NCI-H82 (cell line): Measurements from ENCODE around the gene PTPRF.

Experiments used
- DNase-seq: peaks from one replicate; lab custom pipeline; 2025; lab: John Stamatoyannopoulos, UW

Gene PTPRF

GRCh38 chr1:43512681-43513080 lies 18.0 kb upstream of the PTPRF start:
- DNase-seq = no peak

DNA sequence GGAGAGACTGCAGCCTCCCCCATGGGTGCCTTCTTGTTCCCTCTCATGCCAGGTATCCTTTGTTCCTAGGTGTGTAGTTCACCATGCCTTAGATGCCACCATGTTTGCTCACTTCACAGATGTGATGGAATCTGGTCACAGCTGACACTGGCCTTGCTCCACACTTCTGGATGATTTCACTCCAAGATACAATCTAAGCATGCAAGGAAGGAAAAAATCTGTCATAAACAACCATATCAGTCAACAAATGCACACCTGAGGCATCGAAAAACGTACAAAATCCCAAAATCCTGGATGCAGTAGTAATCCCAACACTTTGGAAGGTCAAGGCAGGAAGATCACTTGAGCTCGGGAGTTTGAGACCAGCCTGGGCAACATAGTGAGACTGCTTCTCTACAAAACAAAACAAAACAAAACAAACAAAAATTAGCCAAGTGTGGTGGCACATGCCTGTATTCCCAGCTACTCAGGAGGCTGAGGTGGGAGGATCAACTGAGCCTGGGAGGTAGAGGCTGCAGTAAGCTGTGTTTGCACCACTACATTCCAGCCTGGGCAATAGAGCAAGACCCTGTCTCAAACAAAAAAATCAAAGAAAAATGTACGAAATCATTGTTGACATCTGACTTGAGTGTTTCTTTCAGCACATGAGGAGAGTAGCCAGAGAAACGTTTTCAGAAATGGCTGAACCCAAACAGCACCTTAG lies 17.1 kb upstream of the PTPRF start:
- no peak for DNase-seq

DNA sequence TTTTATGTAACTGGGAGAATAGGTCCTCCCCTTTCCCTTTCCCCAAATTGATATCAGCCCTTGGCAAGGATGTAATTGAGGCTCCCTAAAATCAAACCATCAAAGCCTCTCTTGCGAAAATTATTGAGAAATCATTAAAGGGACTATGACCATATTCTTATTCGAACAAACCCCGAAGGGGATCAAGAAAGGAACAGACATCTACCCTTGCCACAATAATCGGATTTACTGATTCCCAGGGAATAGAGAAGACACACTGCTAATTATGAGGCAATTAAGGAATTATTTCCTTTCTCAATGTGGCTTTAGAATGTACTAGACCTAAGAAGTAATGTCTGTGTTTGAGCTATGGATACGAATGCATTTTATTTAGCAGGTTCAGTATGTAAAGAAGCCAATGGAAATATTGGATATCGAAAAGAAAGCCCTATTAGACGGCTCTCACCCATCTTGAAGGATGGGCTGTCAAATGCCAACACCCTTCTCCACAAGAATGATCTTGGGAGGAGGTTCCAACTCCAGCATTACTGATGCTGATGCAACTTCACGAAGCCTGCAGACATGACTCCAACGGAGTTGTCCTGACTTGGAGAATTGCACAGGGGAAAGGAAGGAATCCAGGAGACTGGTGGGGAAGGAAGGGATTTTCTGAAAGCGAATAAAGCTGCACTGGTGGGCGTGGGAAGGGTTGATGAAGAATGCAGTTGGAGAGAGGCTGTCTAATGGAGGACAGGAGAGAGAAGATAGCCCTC lies 11.6 kb upstream of the PTPRF start:
- DNase-seq = peak; percentile 91

DNA sequence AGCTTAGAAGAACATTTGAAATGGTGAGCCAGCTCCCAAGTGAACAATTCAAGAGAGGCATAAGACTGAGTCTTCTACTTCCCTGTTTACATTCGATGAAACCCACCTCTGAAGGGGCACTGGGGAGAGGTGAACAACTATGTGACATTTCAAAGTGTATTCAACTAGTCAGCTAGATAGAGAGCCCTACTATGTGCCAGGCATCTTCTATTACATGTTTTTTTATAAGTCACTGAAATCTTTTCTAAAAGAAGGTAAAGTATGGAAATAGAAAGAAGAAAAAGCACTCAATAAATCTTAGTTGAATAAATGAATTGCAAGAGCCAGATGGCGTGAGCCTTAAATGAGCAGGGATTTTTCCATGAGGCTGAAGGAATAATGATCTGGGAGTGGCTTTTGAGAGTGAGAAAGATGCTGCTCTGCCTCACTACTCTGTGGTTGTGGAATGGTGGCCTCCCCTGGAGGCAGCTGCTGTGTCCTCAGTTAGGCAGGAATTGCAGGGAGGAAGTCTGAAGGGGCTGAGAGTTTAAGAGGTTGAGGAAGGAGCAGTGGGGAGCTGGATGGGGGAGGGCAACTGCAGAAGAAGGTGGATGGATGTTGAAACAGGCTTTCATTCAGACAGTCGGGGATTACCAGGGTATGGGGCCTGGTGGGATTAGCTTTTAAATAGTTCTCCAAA lies 10.4 kb upstream of the PTPRF start:
- peak; percentile 93 for DNase-seq

GRCh38 chr1:43521078-43521477 lies 9.6 kb upstream of the PTPRF start:
- no peak for DNase-seq

GRCh38 chr1:43521756-43522155 lies 8.9 kb upstream of the PTPRF start:
- DNase-seq = no peak

DNA sequence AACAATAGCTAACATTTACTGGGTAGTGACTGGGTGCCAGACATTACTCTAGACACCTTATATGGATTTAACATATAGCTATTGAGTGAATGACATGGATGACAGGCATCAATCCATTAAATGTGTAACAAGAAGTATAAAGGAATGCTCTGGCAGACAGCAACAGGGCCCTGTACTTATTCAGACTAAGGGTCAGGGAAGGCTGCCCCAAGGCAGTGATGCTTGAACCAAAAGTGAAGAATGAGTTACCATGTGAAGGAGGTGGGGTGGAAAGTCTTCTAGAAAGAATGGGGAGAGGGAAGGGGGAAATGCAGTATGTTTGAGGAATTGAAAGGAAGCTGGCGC lies 8.3 kb upstream of the PTPRF start:
- DNase-seq = no peak

GRCh38 chr1:43522776-43523480 lies 7.8 kb upstream of the PTPRF start:
- peak; percentile 87 for DNase-seq

GRCh38 chr1:43524804-43525203 lies 5.9 kb upstream of the PTPRF start:
- DNase-seq = peak; percentile 70

- no peak for DNase-seq
Observed at GRCh38 chr1:43526002-43526401, 4.7 kb upstream of the PTPRF start.

- no peak for DNase-seq
Observed at GRCh38 chr1:43527111-43527878, 3.4 kb upstream of the PTPRF start.

DNA sequence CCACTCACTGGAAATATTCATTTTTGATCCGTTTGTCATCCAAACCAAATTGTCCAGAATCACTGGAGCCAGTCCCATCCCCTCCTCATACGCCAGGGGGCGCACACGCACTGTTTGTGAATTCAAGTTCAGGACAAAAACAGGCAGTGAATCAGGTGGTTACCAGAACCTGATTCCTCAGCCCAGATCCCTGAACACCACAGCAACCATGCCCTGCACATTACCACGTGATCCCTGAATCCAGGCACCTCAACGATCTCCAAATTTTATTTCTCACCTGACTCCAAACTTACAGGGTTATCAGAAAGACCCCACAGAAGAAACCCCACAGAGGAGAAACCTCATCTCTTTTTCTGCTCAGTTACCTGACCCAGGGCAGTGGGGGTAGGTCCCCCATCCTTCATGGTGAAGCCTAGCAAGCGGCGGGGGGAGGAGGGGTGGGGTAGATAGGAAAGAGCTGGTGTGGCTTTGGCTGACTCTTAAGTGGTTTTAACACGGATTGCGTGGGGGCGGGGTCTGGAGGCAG lies 1.4 kb upstream of the PTPRF start:
- DNase-seq = peak; percentile 94

DNA sequence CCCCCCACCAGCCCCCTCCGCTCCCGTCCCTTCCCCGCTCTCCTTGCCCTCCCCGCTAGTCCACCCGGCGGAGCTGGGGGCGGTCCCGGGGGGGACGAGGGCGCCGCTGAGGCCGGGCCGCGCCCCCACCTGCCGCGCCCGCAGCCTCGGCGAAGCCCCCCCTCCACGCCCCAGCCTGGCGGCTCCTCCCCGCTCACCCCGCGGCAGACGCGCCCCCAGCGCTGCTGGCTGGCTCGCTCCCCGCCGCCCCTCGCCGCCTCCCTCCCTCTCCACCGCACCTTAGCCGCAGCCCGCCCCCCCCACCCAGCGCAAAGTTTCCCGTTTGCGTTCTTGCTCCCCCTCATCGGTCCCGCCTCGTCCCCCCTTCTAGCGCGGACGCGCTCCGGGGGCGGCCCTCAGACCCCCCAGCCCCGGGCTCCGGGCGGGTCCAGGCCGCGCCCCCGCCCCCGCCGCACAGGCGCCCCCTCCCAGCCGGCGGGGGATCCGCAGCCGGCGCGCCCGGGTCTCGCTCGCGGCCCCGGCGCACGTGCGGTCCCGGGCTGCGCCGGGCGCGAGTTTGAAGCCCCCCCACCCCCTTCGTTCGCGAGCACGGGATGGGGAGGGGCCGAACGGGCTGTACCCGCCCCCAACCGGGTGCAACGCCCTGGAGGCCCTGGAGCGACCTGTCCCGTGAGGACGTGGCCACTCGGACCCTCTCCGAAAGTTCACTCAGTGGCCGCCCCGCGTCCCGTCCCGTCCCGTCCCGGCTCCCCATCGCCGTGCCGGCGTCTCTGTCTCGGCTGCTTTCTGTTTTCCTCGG lies 623 bp downstream of the PTPRF start:
- peak; percentile 74 for DNase-seq

GRCh38 chr1:43531906-43532584 lies 1.4 kb downstream of the PTPRF start:
- peak; percentile 66 for DNase-seq

GRCh38 chr1:43532716-43533115 lies 2.0 kb downstream of the PTPRF start:
- DNase-seq = no peak

DNA sequence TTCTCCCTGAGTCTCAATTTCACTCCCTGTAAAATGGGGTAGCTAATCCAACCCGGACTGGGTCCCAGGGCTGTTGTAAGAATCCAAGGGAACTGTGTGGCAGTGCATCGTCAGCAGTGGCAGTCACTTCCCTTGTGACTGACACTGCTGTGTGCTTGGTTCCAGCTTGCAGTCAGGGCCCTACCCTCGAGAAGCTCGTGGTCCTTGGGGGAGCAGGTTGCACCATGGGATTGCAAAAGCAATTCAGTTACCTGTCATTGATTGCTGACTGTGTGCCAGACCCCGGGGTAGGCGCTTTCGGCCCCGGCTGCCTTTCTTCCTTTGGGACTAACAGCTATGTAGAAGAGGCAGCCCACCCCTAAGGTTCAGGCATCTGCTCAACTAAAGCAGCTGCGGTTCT lies 2.9 kb downstream of the PTPRF start:
- no peak for DNase-seq

DNA sequence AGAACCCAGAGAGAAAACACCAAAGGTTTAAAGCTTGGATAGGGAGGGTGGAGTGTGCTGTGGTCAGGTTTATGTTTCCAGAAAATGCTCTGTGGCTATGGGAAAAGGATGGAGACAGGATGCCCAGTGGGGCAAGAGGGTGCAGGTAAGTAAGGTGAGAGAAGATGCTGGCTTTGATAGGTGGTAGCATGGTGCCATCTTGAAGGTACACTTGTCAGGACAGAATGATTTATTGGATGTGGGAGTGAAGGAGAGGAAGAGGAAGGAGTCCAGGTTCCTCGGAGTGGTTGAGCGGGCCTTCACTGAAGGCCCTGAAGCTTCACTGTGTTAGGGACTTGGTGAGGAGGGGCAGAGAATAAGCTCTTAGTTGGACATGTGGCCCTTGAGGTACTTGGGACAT lies 3.6 kb downstream of the PTPRF start:
- no peak for DNase-seq

GRCh38 chr1:43536196-43536863 lies 5.6 kb downstream of the PTPRF start:
- no peak for DNase-seq

DNA sequence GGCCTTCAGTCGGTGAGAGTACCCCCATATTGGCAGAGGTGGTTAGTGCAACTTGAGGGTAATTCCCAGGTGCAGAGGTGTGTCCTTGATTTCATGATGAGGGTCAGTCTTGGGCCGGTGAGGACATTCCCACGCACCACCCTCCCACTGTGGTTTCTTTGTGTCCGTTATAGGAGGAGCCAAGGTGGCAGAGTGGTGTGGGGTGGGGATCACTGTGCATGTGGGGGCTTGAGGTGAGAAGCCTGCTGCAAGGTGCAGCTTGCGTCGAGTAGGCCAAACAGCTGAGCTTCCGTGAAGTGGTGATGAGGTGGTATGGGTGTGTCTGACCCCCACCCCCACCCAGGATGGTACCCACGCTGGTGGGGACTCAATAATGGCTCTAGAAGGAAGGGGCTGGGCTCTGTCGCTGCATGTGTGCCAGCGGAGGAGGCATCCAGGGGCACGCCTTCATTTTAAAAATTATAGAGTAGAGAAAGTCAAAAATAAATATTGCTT lies 6.2 kb downstream of the PTPRF start:
- no peak for DNase-seq
